Heart right ventricle (tissue), 16 donors: ENCODE data around the gene TTC3. TPM values are rescaled to one million over a fixed set of nuclear protein-coding genes. Genes with fewer than 3 reads are reported as not detected.

ENCODE experiments used
- ATAC-seq, 8 donors: fragments of 200-7000 bp; cut with Tn5 transposase; one replicate each; pipeline ENCODE4 v1.9.1; 2020; ENCODE audit warnings: mild to moderate bottlenecking in 8 of 8, moderate library complexity in 8 of 8, moderate number of reproducible peaks in 1 of 8
- DNase-seq, 2 donors: peaks; one replicate each; pipeline ENCODE4 v3.0.0-alpha.2; 2020
- H3K27ac ChIP-seq, 10 donors: fragments of 200-600 bp; sonication (generic) in 2 of 10; one replicate each; pipeline versions ENCODE4 v1.5.0 to v1.8.0; 2020 to 2022; ENCODE audit warnings: mild to moderate bottlenecking in 3 of 10
- H3K27me3 ChIP-seq, 7 donors: fragments of 200-600 bp; one replicate each; pipeline ENCODE4 v1.8.0; 2021 to 2022; ENCODE audit warnings: mild to moderate bottlenecking in 2 of 7
- H3K36me3 ChIP-seq, 9 donors: fragments of 200-600 bp; sonication (generic) in 1 of 9; one replicate each; pipeline versions ENCODE4 v1.5.0 to v1.8.0; 2020 to 2022; ENCODE audit warnings: mild to moderate bottlenecking in 2 of 9
- H3K4me1 ChIP-seq, 9 donors: fragments of 200-600 bp; sonication (generic) in 1 of 9; one replicate each; pipeline versions ENCODE4 v1.5.0 to v1.8.0; 2020 to 2022; ENCODE audit warnings: mild to moderate bottlenecking in 4 of 9
- H3K4me3 ChIP-seq, 10 donors: fragments of 200-600 bp; sonication (generic) in 2 of 10; one replicate each; pipeline versions ENCODE4 v1.5.0 to v1.8.0; 2020 to 2022; ENCODE audit warnings: mild to moderate bottlenecking in 7 of 10, moderate library complexity in 2 of 10
- H3K9me3 ChIP-seq, 11 donors: fragments of 200-600 bp in 10 of 11; sonication (generic) in 2 of 11; one replicate each; pipeline versions ENCODE4 v1.5.0 to v1.8.0; 2013 to 2022; ENCODE audit warnings: mild to moderate bottlenecking in 2 of 11, control low read depth in 1 of 11, moderate library complexity in 1 of 11
- CTCF ChIP-seq, 9 donors: fragments of 200-600 bp; sonication (generic) in 2 of 9; IDR thresholded peaks; one replicate each; pipeline versions ENCODE4 v1.5.0 to v1.8.0; 2021 to 2022; ENCODE audit warnings: antibody characterized with exemption in 9 of 9, mild to moderate bottlenecking in 5 of 9, moderate library complexity in 1 of 9
- WGBS, 2 donors: extraction: QIAGEN DNeasy Blood & Tissue Kit; methylation state at CpG; one replicate each; pipeline ENCODE4 v1.1.7; 2013; ENCODE audit warnings: inconsistent platforms in 1 of 2; 5-methylcytosine and 5-hydroxymethylcytosine counted together
- intact Hi-C, 10 donors: fragments of 100-400 bp; cut with DNase I; formaldehyde crosslinking; loops; one replicate each; pipeline versions ENCODE4 v1.11.1 to v1.14.2; 2022
- polyA plus RNA-seq, 2 donors: library from polyadenylated mRNA; stranded (reverse); fragments of 200-250 nt; gene quantifications; one replicate each; pipeline ENCODE4 v1.2.3, GENCODE V29; 2013
- total RNA-seq, 10 donors: library from RNA; stranded (reverse); fragmentation: NEBNext Ultra II Directional in 3 of 10; extraction: Animal tissue kit (Norgen Biotek cat#: 25700) in 3 of 10; gene quantifications; one replicate each; pipeline versions ENCODE4 v1.2.1 to v1.2.4, GENCODE V29; 2021 to 2023
- donor health status: Arrhythmogenic right ventricular cardiomyopathy.
- donor health status: ischemic (EF 13 %, LVEDD 7.1; RV severe dilation, severe dysfunction).
- donor health status: healthy with polysubstance abuse.
- donor health status: DM: no; HTN: yes; CAD: no.
- donor health status: DM: no; HTN: no; CAD: no.
- donor health status: ischemic (EF 25% LVEDD 6.9; RV normal size, moderate dysfunction).
- donor health status: ischemic (EF 25% LVEDD 5.7; RV mildly dilated, moderate dysfunction).
- donor health status: healthy.
- donor health status: DM: yes; HTN: yes; CAD: no.
- donor health status: Ischemic cardiomyopathy.
- donor health status: ischemic (EF 35%, LVEDD 5.7; RV mildly dilated, moderate dysfunction).
- donor health status: nonischemic (EF 11% LVEDD 7.7; RV severe dilation, severe dysfunction).
- donor health status: DM: yes; HTN: yes; CAD: no.
- donor health status: PGD.
- donor health status: ischemic (EF 29% LVEDD 5.4; RV normal size, mild dysfunction).
- donor health status: nonischemic (EF 23%, LVEDD 6.1; RV moderate dilation, normal function).

Gene TTC3
- total and polyA plus RNA-seq, 12 donors, result 14.0 to 62.1 (median 50.1) TPM

GRCh38 chr21:37076087-37076850, 3.2 kb downstream of the TTC3 start:
- no peak overlapping the region for H3K4me3 ChIP-seq
- DNase-seq (no peak), ATAC-seq (no peak)
- no peak for TF ChIP-seq CTCF (IDR thresholded peaks at IDR 0.05)
- WGBS, 2 donors, result 99 to 100% methylated on average over 4 of the region's 4 CpGs
- peaks cover 0 to 17% (median 4%) of the 10 kb centered on the region in 11 donors for H3K9me3 ChIP-seq
- H3K36me3 ChIP-seq, result no peaks in the 10 kb centered on the region
- intact Hi-C loops, result loop anchor here in 5 of 10 donors (10.0 kb wide), 4 partner anchors 81 to 489 kb away; partner anchors contain the start of gene HLCS (in 1 of the 5)
- no peaks in the 10 kb centered on the region for H3K27me3 ChIP-seq
- H3K4me1 ChIP-seq, result peaks cover 0 to 46% (median 23%) of the 10 kb centered on the region in 9 donors
- H3K27ac ChIP-seq, result no peak overlapping the region

- peaks cover 0 to 17% (median 4%) of the 10 kb centered on the region in 11 donors for H3K9me3 ChIP-seq
- no peaks in the 10 kb centered on the region for H3K36me3 ChIP-seq
- ATAC-seq (no peak), DNase-seq (no peak)
- H3K4me3 ChIP-seq, result no peak overlapping the region
- WGBS, 2 donors, result 97% methylated on average over 1 of the region's 1 CpG
- intact Hi-C loops, result loop anchor here in 5 of 10 donors (10.0 kb wide), 4 partner anchors 83 to 487 kb away; partner anchors contain the start of gene HLCS (in 1 of the 5)
- H3K27me3 ChIP-seq, result no peaks in the 10 kb centered on the region
- no peak for TF ChIP-seq CTCF (IDR thresholded peaks at IDR 0.05)
- H3K27ac ChIP-seq, result no peak overlapping the region
- H3K4me1 ChIP-seq, result peaks cover 0 to 36% (median 19%) of the 10 kb centered on the region in 9 donors
Measured at GRCh38 chr21:37077403-37077802, 4.3 kb downstream of the TTC3 start.

GRCh38 chr21:37079211-37079824, 6.3 kb downstream of the TTC3 start:
- H3K36me3 ChIP-seq, result no peaks in the 10 kb centered on the region
- no peak for DNase-seq
- no peak for ATAC-seq
- H3K4me3 ChIP-seq, result no peak overlapping the region
- no peaks in the 10 kb centered on the region for H3K27me3 ChIP-seq
- peak in 2 of 9 donors; percentile 16 to 45 for TF ChIP-seq CTCF (IDR thresholded peaks at IDR 0.05)
- WGBS, 2 donors, result 64 to 84% methylated on average over 6 of the region's 6 CpGs
- intact Hi-C loops, result loop anchor here in 5 of 10 donors (10.0 kb wide), 4 partner anchors 85 to 485 kb away; partner anchors contain the start of gene HLCS (in 1 of the 5)
- H3K9me3 ChIP-seq, result peaks cover 0 to 17% (median 4%) of the 10 kb centered on the region in 11 donors
- no peak overlapping the region for H3K27ac ChIP-seq
- peaks cover 4 to 41% (median 30%) of the 10 kb centered on the region in 9 donors for H3K4me1 ChIP-seq

GRCh38 chr21:37082375-37082774, 9.3 kb downstream of the TTC3 start:
- TF ChIP-seq CTCF (IDR thresholded peaks at IDR 0.05), result no peak
- H3K27me3 ChIP-seq, result no peaks in the 10 kb centered on the region
- ATAC-seq (peak in 1 of 8 donors; percentile 53), DNase-seq (no peak)
- 62 to 65% methylated on average over 1 of the region's 1 CpG for WGBS, 2 donors
- peaks cover 0 to 17% (median 4%) of the 10 kb centered on the region in 11 donors for H3K9me3 ChIP-seq
- H3K27ac ChIP-seq, result no peak overlapping the region
- peaks cover 0 to under 1% (median 0%) of the 10 kb centered on the region in 9 donors for H3K36me3 ChIP-seq
- H3K4me1 ChIP-seq, result peaks cover 2 to 34% (median 17%) of the 10 kb centered on the region in 9 donors
- no peak overlapping the region for H3K4me3 ChIP-seq
- intact Hi-C loops, result no loop called here
